GM12874 (cell line): Measurements from ENCODE around the gene ASB2.

Source experiments
- TF ChIP-seq, protein P1 (sequence below): IDR thresholded peaks from 2 replicates; pipeline ENCODE4 v1.5.1; 2011; ENCODE audit warnings: low read depth, mild to moderate bottlenecking, control low read depth, low read length, moderate library complexity; ENCODE audit not compliant: insufficient read depth

The ASB2 gene

DNA sequence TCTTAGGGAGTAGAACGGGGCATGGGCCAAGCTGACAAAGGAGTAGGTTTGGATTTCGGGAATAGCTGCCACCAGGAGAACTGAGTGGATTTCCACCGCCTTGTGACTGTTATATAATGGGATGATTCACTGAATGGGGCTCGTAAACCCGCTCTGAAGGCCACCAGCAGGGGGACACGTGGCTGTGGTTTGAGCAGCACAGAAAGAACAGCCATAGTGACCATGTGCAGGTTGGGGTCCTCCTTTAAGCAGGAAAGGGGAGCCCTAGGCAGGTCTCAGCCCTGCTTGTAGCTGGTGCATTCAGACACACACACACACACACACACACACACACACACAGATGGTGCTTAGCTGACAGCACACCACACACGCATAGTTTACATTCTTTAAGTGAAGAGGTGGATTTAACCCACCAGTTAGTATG lies 8.6 kb upstream of the ASB2 start:
- TF ChIP-seq, protein P1, sequence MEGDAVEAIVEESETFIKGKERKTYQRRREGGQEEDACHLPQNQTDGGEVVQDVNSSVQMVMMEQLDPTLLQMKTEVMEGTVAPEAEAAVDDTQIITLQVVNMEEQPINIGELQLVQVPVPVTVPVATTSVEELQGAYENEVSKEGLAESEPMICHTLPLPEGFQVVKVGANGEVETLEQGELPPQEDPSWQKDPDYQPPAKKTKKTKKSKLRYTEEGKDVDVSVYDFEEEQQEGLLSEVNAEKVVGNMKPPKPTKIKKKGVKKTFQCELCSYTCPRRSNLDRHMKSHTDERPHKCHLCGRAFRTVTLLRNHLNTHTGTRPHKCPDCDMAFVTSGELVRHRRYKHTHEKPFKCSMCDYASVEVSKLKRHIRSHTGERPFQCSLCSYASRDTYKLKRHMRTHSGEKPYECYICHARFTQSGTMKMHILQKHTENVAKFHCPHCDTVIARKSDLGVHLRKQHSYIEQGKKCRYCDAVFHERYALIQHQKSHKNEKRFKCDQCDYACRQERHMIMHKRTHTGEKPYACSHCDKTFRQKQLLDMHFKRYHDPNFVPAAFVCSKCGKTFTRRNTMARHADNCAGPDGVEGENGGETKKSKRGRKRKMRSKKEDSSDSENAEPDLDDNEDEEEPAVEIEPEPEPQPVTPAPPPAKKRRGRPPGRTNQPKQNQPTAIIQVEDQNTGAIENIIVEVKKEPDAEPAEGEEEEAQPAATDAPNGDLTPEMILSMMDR, result no peak

DNA sequence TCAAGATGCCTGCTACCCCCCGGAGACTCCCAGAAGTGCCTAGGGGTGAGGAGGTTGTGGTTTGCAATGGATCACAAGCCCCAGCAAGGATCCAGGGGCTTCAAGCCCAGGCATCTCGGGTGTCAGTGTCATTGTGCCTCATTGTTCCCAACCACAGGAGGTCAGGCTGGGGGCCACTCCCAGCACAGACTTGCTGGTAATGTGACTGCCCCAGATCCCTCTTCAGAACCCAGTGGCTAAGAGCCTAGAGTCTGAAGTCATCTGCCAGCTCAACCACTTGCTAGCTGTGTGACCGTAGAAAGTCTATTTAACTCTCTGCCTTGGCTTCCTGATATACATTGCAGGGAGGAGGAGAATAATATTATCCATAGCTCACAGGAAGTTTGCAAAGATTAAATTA lies 7.7 kb upstream of the ASB2 start:
- TF ChIP-seq, protein P1, result no peak

DNA sequence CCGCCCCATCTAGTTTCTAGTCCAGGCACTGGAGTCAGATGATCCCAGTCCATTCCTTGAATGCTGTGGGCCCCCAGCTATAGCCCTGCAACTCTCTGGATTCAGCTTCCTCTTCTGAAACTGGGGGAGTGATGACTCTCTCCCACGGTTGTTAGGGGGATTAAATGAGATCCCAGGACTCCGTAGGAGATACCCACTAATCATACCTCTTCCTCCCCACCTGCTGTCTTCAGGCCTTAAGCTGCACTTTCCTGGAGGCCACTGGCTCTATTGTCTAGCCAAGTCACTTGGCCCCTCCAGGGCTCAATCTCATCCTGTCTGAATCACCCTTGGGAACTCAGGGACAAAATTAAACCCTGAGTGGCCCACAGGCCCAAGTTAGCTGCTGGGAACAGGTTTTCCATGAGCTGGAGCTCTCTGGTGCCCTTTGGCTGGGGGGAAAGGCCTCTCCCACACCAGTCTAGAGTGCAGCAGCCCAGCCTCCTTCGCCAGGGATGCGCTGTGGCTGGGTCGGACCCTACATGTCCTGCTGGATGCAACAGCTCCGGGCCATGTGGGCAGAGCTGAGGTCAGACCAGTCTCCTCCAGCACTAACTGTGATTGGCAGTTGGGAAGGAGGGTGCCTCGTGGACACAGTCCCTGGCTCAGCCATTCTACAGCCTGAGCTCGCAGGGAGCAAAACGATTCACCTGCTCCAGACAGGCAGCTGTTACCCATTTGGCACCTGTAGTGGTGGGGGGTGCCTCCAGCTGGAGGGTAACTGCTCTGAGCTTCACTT lies 6.0 kb upstream of the ASB2 start:
- TF ChIP-seq, protein P1, result no peak

DNA sequence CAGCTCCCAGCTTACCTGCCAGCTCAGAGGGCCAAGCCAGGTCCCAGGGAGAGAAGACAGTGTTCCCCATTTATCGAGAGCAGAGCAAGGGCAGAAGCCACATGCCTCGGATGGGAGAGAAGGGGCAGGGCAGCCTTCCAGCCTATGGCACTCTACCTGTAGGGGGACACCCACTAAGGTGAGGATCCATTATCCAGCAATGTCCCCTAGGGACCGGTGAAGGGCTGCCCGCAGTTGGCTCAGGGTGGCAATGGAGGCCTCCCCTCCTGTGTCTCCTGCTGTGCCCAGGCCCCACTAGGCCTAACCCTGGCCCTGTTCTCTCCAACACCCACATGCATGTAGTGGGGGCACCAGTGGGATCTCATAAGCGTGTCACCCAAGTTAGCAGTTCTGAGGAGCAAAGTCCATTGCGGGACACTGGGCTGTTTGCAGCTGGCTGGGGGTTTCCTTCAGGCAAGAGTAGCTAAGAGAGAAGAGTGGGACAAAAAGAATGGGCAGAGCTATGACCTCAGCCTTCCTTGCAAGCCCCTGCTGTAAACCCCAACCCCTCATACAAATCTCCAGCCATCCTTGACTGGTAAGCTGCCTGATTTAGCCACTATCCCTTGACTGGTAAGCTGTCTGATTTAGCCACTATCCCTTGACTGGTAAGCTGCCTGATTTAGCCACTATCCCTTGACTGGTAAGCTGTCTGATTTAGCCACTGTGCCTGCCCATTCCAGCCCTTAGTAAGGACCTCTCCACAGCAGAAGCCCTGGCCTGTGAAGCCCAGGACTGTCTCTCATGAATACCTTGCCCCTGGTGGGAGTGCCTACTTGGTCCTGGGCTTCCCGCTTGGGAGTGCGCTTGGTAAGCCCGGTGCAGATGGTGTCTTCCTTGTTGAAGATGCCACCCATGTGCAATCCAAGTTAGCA lies 5.2 kb upstream of the ASB2 start:
- TF ChIP-seq, protein P1, result no peak

DNA sequence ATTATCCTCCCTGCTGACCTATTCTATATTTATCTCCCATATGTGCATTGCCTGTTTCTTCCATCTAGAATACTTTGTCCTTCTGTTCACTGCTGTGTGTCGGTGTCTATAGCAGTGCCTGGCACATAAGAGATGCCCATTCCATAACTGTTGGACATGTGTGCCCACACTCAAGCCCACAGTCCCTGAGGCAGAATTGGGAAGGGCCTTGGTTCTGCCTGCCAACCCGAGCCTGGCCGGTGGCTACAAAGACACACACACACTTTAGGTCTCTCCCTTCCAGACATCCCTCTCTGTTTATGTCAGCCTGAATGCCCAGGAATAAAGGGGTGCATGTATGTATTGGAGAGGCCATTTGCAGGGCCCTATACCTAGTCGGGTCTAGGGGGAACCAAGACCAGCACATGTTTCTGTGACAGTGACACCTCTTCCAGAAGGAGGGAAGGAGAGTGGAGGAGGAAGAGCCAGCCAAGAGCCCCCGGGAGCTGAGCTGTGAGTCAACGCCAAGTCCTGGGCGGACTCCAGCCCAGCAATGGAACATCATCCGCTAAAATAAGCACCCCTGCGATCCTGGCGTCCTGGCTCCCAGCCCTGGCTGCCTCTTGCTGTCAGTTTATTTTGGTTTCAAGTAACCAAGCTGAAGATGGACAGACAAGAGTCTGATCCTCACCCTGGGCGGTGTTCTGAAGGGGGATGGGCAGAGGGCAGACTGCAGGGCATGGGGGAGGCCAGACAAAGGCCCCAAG lies 4.3 kb upstream of the ASB2 start:
- TF ChIP-seq, protein P1, result no peak

DNA sequence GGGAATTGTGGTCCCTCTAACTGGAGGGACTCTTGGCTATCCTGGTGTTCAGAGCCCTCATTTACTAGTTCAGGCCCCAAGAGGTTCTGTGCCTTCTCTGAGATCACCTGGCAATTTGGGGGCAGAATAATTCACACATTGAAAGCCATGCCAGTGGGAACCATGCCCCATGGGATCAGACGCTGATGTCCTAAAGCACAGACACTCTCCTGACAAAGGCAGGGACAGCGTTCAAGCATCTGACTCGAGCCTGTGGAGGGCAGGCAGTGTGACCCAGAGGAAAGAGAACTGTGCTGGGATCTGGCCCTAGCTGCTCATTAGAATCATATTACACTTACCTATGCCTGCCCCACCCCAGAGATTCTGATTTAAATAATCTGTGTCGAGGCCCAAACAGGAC lies 2.4 kb upstream of the ASB2 start:
- TF ChIP-seq, protein P1, result no peak
